Vagina (tissue), 2 donors: ENCODE measurements around the gene MAMDC2.

Experiments
- POLR2A ChIP-seq, 2 donors: fragments of 450-650 bp; IDR thresholded peaks; one replicate each; pipeline ENCODE4 v1.6.1; 2017; ENCODE audit warnings: antibody characterized with exemption in 2 of 2, mild to moderate bottlenecking in 2 of 2, moderate library complexity in 2 of 2
- POLR2AphosphoS5 ChIP-seq, 2 donors: sonication (generic); formaldehyde crosslinking; IDR thresholded peaks; one replicate each; pipeline ENCODE4 v1.9.0; 2017; ENCODE audit warnings: antibody characterized with exemption in 2 of 2, mild to moderate bottlenecking in 2 of 2, low read depth in 1 of 2; ENCODE audit not compliant: insufficient read depth in 1 of 2
- TF ChIP-seq, protein P1 (sequence below), 3 experiments: fragments of 450-650 bp in 2 of 3; fragments of 200-600 bp in 1 of 3; sonication (generic) in 1 of 3; IDR thresholded peaks; one replicate each; pipeline ENCODE4 v1.5.1; 2017 to 2019; ENCODE audit warnings: antibody characterized with exemption in 3 of 3, mild to moderate bottlenecking in 2 of 3, moderate library complexity in 2 of 3

- TF ChIP-seq, protein P1, sequence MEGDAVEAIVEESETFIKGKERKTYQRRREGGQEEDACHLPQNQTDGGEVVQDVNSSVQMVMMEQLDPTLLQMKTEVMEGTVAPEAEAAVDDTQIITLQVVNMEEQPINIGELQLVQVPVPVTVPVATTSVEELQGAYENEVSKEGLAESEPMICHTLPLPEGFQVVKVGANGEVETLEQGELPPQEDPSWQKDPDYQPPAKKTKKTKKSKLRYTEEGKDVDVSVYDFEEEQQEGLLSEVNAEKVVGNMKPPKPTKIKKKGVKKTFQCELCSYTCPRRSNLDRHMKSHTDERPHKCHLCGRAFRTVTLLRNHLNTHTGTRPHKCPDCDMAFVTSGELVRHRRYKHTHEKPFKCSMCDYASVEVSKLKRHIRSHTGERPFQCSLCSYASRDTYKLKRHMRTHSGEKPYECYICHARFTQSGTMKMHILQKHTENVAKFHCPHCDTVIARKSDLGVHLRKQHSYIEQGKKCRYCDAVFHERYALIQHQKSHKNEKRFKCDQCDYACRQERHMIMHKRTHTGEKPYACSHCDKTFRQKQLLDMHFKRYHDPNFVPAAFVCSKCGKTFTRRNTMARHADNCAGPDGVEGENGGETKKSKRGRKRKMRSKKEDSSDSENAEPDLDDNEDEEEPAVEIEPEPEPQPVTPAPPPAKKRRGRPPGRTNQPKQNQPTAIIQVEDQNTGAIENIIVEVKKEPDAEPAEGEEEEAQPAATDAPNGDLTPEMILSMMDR (IDR thresholded peaks at IDR 0.05), result no peak
- TF ChIP-seq POLR2A (IDR thresholded peaks at IDR 0.05), result no peak
- no peak for TF ChIP-seq POLR2AphosphoS5 (IDR thresholded peaks at IDR 0.05; ENCODE audit: insufficient read depth in 1 of 2, low read depth in 1 of 2)
Measured at GRCh38 chr9:70028287-70028686, 15.4 kb upstream of the MAMDC2 start.
